Esophagus muscularis mucosa (tissue), 4 donors: Measurements from ENCODE around the gene BNIP3.
"Not testable (repeated sequence)": the region's sequence is repeated elsewhere in the genome, so short reads cannot be mapped to it uniquely, and the experiment has no call there.

Experiments
- EP300 ChIP-seq: sonication (generic); formaldehyde crosslinking; IDR thresholded peaks from one replicate; pipeline ENCODE4 v1.6.1; 2017; ENCODE audit warnings: antibody characterized with exemption
- POLR2A ChIP-seq: fragments of 450-650 bp; IDR thresholded peaks from one replicate; pipeline ENCODE4 v1.6.1; 2017; ENCODE audit warnings: antibody characterized with exemption, moderate library complexity, mild to moderate bottlenecking, low read depth
- POLR2AphosphoS5 ChIP-seq, 2 donors: sonication (generic); formaldehyde crosslinking; IDR thresholded peaks; one replicate each; pipeline ENCODE4 v1.6.1; 2017; ENCODE audit warnings: antibody characterized with exemption in 2 of 2
- TF ChIP-seq, protein P1 (sequence below), 3 experiments: fragments of 200-600 bp in 2 of 3; fragments of 450-650 bp in 1 of 3; sonication (generic) in 2 of 3; IDR thresholded peaks; one replicate each; pipeline ENCODE4 v1.5.1; 2017 to 2019; ENCODE audit warnings: antibody characterized with exemption in 3 of 3, mild to moderate bottlenecking in 2 of 3, moderate library complexity in 1 of 3

DNA sequence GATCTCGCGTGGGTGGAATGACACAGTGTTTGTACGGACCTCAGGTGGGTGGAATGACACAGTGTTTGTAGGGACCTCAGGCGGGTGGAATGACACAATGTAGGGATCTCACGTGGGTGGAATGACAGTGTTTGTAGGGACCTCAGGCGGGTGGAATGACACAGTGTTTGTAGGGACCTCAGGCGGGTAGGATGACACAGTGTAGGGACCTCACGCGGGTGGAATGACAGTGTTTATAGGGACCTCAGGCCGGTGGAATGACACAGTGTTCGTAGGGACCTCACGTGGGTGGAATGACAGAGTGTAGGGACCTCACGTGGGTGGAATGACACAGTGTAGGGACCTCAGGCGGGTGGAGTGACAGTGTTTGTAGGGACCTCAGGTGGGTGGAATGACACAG, 62.3 kb downstream of the BNIP3 start:
- TF ChIP-seq, protein P1, sequence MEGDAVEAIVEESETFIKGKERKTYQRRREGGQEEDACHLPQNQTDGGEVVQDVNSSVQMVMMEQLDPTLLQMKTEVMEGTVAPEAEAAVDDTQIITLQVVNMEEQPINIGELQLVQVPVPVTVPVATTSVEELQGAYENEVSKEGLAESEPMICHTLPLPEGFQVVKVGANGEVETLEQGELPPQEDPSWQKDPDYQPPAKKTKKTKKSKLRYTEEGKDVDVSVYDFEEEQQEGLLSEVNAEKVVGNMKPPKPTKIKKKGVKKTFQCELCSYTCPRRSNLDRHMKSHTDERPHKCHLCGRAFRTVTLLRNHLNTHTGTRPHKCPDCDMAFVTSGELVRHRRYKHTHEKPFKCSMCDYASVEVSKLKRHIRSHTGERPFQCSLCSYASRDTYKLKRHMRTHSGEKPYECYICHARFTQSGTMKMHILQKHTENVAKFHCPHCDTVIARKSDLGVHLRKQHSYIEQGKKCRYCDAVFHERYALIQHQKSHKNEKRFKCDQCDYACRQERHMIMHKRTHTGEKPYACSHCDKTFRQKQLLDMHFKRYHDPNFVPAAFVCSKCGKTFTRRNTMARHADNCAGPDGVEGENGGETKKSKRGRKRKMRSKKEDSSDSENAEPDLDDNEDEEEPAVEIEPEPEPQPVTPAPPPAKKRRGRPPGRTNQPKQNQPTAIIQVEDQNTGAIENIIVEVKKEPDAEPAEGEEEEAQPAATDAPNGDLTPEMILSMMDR (IDR thresholded peaks at IDR 0.05) = not testable (repeated sequence)
- not testable (repeated sequence) for TF ChIP-seq POLR2A; EP300; POLR2AphosphoS5 (IDR thresholded peaks at IDR 0.05)
